Measurements from ENCODE around the gene B3GNT7.
"Not testable (repeated sequence)": the region's sequence is repeated elsewhere in the genome, so short reads cannot be mapped to it uniquely, and the experiment has no call there.

B3GNT7 gene

DNA sequence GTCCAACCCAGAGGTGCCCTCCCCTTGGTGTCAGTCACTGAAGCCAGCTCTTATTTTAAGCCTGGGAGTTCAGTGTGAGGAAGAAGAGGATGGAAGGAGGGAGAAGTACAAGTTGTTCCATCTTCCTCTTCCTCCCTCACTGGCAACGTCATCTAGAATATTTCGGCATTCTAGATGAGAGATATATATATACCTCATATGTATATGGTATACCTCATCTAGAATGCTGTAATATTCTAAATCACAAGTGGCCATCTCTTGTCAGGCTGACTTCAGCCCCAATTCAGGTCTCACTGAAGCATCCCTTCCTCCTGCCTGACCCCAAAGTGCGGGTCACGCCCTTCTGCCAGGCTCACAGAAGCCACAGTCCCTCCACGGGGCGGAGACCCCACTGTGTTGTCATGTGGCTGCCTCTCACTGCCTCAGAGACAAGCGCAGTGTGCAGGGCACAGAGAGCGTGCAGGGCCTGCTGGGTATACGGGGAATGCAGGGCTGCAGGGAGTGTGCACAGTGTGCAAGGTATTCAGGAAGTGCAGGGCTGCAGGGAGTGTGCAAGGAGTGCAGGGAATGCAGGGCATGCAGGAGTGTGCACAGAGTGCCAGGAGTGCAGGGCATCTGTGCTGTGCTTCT, 32.8 kb upstream of the B3GNT7 start:
- in situ Hi-C loops (cut with MboI; ENCODE audit: low pct_unique_long_range_greater_than_20kb, low sequenced_read_pairs), result no loop called here
- no peak for DNase-seq

DNA sequence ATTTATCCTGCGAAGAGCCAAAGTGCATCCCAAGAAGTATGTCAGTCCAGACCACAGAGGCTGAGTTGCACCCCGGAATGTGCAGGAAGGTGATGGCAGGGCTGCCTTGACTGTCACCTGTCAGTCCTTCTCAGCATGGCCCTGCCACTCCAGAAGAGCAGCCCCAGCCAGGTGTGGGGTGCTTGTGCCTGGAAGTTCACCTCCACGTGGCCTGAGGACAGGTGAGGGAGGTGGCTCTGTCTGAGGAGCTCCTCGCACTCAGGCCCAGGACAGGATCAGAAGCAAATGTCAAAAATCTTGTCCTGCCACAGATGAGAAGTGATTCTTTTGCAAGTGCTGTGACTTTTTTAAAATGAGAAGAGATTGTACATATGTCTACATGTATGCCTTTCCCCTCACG, 31.4 kb upstream of the B3GNT7 start:
- in situ Hi-C loops (cut with MboI; ENCODE audit: low pct_unique_long_range_greater_than_20kb, low sequenced_read_pairs), result no loop called here
- no peak for DNase-seq

DNA sequence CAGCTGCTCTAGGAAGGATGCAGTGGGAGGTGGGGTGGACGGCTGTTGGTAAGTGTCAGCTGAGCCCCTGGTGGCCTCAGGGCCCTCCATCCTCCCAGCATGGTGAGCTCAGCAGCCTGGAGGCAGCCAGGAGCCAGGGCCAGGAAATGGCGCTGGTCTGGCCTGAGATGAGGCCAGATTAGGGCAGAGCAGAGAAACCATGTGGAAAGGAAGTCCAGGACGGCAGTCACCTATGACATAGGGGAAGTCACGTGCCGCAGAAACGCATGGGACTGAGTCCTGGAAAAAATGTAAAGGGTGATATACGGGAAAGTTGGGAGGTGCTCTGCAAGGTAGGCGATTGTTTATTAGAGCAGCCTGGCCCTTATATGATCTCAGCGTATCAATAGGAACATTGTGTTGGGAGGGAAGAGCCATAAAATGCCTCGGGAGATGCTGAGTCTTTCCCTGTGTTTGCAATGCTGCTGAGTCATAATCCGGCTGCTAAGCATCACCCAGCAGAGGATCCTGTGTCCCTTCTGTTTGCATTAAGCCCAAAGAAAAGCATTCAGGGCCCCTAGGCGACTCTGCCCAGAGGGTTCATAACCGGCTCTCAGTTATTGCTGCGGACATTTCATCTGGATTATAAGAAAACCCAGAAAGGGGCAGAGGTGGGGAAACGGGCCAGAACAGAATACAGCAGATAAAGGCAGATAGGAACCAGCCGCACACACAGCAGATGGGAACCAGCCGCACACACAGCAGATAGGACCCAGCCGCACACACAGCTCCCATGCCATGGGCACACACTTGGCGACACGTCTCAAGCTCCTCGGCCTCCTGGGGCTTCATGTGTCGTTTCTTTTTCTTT, 30.3 kb upstream of the B3GNT7 start:
- peak; percentile 18 for DNase-seq
- in situ Hi-C loops (cut with MboI; ENCODE audit: low pct_unique_long_range_greater_than_20kb, low sequenced_read_pairs), result no loop called here

DNA sequence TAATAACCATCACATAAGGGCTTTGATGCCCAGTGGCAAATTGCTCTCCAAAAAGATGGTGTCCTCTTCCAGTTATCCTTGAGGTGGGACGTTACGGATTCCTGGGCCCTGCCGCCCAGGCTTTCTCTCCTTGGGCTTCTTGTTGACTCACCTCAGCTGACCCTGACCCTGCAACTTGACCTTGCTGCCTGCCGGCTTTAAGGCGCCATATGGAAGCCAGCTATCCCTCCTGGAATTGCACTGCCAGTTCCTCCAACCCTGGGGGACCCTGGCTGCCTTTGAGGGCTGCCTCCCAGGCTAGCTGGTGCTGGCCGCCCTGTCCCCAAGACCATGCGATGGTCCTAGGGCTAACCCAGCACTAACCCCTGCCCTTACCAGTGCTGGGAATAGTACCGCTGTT, 28.3 kb upstream of the B3GNT7 start:
- in situ Hi-C loops (cut with MboI; ENCODE audit: low pct_unique_long_range_greater_than_20kb, low sequenced_read_pairs), result no loop called here

DNA sequence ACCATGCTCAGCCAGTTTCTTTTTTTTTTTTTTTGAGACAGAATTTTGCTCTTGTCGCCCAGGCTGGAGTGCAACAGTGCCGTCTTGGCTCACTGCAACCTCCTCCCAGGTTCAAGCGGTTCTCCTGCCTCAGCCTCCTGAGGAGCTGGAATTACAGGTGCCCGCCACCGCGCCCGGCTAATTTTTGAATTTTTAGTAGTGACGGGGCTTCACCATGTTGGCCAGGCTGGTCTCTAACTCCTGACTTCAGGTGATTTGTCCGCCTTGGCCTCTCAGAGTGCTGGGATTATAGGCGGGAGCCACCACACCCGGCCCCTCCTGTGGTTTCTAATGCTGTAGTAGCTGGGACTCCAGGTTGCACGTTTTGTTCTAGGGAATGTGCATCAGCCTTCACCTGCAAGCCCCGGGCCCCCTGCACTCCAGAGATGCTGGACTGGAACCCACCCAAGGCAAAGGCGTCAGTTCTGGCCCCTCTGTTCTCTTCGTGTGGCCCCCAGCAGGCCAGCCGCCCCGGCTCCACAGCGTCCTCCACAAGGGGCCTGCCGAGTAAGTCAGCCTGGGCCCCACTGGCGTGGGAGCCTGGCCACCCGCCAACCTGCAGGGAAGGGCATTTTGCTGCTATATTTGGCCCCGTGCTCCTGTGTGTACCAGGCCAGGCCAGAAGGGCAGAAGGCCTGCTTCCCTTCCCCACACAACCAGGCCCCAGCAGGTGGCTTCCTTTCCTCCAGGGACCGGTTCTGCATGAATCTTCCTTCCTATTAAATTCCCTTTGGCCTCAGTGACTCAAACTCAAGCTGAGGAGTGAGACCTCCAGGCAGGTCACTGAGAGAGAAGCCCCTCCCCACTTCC, 25.7 kb upstream of the B3GNT7 start:
- in situ Hi-C loops (cut with MboI; ENCODE audit: low pct_unique_long_range_greater_than_20kb, low sequenced_read_pairs), result no loop called here
- no peak for DNase-seq

More for the DNA sequence above, 28.3 kb upstream of the B3GNT7 start:
- DNase-seq, result no peak

DNA sequence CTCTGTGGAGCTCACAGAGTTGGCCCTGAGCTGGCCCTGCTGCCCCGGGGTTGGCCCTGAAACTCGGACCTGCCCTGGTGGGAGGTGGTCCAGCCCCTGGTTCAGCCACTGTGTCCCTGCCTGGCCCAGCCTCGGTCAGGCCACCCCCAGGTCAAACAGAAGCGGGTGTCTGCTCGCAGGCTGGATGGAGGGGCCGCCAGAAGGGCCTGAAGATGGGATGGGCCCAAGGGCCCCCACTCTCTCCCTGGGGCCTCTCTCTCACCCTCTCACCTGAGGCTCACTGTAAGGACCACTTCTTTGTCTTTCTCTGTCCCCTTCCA, 25.1 kb upstream of the B3GNT7 start:
- in situ Hi-C loops (cut with MboI; ENCODE audit: low pct_unique_long_range_greater_than_20kb, low sequenced_read_pairs), result no loop called here
- no peak for DNase-seq

DNA sequence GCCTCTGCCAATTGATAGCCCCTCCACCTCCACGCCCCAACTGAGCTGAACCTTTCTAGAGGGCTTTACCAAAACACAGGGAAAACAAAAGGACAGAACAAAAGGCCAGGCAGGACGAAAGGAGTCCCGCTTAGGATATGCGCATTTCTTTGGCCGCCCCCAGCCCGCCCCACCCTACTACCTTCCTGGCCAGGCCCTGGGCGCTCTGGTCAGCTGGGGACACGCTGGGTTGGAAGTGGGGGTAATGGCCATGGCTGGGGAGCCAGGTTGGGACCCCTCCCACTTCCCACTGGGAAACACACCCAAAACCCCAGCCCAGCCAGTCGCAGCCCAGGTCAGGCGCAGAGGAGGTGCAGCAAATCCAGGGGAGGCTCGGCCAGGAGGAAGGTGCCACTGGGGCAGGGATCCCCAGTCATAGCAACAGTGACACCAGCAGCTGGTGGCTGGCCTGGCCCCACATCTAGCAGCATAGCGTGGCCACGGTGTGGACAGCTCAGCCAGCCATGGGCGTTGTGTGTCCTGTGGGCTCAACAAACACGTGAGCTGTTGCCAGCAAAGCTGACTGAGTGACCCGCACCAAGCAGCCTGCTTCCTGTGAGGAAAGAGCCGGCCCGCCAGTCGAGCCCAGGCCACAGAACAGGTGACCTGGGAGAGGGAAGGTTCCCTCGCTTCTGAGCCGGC, 24.6 kb upstream of the B3GNT7 start:
- in situ Hi-C loops (cut with MboI; ENCODE audit: low pct_unique_long_range_greater_than_20kb, low sequenced_read_pairs), result no loop called here
- DNase-seq, result no peak

DNA sequence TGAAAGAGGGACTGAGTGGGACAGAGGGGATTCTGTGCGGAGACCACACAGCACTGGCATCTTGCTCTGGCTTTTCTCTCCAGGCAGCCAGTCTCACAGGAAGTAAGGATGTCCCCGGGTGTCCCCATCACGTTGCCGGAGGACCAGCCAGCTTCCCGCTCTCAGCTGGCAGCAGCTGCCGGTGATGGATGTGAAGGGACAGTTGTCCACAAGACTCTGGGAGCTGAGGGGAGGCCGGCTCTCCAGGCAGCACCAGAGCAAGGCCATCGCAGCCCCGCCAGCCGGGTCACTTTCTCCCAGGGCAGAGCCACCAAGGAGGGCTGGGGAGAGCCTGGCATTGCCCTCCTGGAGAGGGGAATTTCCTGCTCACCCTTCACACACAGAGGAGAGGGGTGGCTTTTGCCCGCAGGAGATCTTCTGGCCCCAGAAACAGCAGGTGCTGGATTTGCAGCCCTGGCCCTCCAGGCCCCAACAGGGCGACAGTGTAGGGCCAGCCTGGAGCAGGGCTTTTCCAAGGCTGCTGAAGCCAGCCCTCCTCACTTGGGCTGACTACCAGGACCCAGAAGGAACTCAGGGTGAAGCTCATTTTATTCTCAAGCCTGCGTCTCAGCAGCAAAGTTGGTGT, 24.0 kb upstream of the B3GNT7 start:
- in situ Hi-C loops (cut with MboI; ENCODE audit: low pct_unique_long_range_greater_than_20kb, low sequenced_read_pairs), result no loop called here
- no peak for DNase-seq

DNA sequence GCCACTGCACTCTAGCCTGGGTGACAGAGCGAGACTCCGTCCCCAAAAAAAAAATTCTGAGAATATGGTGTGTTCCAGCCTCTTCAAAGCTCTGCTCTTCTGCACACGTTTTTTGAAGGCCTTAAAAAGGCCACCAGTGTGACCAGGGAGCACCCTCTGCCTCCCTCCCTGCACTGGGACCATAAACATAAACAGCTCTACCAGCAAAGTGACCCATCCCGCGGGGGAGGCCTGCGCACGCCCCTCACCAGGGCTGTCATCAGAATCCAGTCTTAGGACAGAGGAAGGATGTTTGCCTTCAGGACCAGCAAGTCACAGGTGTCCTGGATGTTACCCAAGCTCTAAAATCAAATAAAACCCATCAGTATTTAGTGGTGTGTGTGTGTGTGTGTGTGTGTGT, 23.2 kb upstream of the B3GNT7 start:
- in situ Hi-C loops (cut with MboI; ENCODE audit: low pct_unique_long_range_greater_than_20kb, low sequenced_read_pairs), result no loop called here
- no peak for DNase-seq

DNA sequence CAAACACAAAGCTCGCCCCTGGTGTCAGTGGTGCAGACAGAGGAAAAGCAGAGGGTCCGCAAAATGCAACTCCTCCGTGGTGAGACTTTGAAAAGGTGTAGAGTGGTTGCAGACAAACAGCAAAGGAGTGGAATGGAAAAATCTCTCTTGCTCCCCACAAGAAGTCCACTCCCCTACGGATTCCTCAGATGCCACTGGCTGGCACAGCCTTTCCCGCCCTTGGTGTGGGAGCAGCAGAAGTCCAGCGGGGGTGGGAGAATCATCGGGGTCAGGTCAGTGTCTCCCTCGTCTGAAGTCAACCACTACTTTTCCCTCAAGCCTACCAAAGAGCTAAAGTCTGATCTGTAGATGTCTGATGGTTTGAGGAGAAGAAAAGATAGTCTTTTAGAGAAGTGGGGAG, 22.3 kb upstream of the B3GNT7 start:
- in situ Hi-C loops (cut with MboI; ENCODE audit: low pct_unique_long_range_greater_than_20kb, low sequenced_read_pairs), result no loop called here
- DNase-seq, result no peak

DNA sequence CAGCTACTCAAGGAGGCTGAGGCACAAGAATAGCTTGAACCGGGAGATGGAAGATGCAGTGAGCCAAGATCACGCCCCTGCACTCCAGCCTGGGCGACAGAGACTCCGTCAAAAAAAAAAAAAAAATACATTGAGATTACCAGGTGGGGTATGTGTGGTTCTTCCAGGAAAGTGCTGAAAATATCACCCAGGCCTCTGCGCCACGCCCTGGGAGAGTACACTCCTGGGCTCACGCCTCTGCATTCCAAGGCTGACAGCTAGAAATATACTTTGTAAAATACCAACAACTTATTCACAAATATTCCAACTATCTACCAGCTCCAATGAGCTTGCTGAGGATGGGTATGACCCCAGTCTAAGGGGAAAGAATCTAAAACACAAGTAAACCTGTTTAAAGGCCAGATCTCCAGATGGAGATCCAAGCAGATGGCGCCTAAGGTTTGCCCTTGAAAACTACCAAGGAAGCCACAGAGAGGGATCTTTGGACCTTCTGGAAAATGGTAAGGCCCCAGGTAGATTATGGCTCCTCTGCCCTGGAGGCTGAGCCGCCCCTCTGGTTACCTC, 21.6 kb upstream of the B3GNT7 start:
- no peak for DNase-seq
- in situ Hi-C loops (cut with MboI; ENCODE audit: low pct_unique_long_range_greater_than_20kb, low sequenced_read_pairs), result no loop called here

DNA sequence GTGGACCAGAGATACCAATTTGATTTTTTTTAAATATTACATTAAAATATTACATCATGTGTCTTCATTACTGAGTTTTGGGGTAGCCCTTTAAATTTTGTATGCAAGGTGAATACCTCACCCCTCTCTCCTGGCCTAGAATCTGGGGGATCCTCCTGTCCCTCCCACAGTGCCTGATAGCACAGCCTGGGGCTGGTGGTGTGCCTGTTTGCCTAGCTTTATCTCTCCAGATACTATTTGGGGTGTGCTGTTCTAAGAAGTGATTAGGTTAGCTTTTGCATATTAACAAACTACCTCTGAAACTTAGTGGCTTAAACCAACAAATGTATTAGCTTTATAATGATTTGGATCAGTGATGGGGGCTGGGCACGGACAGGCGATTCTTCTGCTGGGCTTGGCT, 20.7 kb upstream of the B3GNT7 start:
- DNase-seq, result no peak
- in situ Hi-C loops (cut with MboI; ENCODE audit: low pct_unique_long_range_greater_than_20kb, low sequenced_read_pairs), result no loop called here

DNA sequence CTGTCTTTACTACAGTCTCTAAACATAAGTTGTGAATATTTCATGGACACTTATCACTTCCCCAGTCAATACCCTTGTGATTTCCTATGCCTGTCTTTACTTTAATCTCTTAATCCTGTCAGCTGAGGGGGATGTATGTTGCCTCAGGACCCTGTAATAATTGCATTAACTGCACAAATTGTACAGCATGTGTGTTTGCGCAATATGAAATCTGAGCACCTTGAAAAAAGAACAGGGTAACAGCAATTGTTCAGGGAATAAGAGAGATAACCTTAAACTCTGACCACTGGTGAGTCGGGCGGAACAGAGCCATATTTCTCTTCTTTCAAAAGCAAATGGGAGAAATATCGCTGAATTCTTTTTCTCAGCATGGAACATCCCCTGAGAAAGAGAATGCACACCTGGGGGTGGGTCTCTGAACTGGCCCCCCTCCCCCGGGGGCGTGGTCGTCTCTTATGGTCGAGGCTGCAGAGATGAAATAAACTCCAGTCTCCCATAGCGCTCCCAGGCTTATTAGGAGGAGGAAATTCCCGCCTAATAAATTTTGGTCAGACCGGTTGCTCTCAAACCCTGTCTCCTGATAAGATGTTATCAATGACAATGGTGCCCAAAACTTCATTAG, 19.4 kb upstream of the B3GNT7 start:
- DNase-seq, result not testable (repeated sequence)

DNA sequence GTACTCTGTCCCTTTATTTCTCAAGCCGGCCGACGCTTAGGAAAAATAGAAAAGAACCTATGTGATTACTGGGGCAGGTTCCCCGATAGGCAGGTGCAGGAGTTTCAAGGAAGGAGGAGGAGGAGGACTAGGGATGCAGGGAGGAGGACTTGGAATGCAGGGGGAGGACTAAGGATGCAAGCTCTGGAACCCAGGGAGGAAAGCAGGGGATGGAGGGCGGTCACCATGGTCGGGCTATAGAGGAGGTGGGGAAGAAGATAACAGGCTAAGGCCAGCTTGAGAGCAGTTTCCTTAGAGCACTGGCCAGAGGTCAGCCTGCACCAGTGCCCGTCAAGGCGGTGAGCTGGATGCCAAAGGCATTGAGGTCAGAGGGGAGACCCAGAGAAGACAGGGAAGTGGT, 18.7 kb upstream of the B3GNT7 start:
- in situ Hi-C loops (cut with MboI; ENCODE audit: low pct_unique_long_range_greater_than_20kb, low sequenced_read_pairs), result no loop called here
- no peak for DNase-seq

More for the DNA sequence above, 19.4 kb upstream of the B3GNT7 start:
- in situ Hi-C loops (cut with MboI; ENCODE audit: low pct_unique_long_range_greater_than_20kb, low sequenced_read_pairs), result not testable (repeated sequence)

DNA sequence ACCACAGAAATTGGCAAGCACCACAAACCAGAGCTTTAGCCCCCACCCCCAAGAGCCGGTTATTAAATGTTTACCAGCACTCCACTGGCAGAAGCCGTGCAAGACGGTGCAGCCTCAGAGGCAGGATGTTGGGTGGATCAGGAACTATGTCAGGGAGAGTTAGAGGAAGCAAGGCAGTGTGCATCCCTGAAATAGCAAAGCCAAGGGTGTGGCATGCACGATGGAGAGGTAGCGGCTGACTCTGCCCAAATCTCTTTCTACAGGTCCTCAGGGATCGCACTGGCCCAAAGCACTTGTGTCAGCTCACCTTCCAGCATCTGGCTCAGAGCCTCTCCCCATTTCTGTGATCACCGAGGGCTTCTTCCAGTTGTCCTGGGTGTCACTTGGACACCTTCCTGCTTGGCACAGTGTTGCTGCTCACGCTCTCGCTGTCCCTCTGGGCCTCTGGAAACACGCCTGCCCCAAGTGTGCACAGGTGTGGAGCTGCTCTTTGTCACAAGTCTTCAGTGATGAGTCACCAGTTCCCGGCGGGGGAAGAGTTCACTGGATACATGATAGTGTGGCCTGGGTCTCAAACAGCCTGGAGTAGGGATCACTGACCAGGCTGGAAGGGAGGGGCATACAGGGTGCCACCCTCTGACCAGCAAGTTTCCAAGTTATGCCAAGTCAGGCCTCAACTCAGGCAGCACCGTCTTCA, 17.3 kb upstream of the B3GNT7 start:
- no peak for DNase-seq
- in situ Hi-C loops (cut with MboI; ENCODE audit: low pct_unique_long_range_greater_than_20kb, low sequenced_read_pairs), result no loop called here

DNA sequence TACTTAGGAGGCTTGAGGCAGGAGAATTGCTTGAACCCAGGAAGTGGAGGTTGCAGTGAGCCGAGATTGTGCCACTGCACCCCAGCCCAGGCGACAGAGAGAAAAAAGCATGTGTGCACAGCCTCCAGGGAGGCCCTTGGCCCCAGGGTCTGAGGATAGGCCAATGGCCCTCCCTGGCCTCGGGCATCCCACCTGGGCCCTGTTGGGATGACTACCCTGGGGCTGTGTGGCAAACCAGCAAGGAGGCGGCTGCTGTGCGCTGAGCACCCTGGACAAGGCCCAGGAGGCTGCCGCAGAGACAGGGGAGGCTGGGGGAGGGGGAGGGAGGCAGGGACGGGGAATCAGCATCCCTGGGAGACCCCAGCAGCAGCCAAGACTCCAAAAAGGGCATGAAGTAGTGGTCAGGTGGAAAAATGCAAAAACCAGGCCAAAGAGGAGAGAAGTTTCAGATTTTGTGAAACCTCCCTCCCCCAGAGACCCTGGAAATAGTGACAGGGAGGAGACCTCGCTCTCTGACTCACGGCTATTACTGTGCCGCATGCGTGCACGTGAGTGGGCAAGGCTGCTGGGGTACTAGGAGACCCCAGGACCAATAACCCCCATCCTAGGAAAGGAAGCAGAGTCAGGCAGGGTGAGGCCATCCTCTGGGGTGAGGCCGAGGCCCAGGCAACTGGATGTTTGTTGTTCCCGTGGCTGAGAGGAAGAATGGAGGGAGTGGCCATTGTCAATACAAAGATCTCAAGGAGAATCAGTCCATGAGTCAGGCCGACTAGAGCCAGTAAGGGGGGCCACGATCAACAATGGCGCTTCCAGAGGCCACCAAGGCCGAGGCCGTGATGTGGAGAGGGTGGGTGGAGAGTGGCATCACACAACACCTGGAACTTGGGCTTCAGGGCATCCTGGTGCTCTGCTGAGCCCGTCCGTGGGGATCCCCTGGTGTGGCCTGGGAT, 16.0 kb upstream of the B3GNT7 start:
- no peak for DNase-seq
- in situ Hi-C loops (cut with MboI; ENCODE audit: low pct_unique_long_range_greater_than_20kb, low sequenced_read_pairs), result no loop called here

DNA sequence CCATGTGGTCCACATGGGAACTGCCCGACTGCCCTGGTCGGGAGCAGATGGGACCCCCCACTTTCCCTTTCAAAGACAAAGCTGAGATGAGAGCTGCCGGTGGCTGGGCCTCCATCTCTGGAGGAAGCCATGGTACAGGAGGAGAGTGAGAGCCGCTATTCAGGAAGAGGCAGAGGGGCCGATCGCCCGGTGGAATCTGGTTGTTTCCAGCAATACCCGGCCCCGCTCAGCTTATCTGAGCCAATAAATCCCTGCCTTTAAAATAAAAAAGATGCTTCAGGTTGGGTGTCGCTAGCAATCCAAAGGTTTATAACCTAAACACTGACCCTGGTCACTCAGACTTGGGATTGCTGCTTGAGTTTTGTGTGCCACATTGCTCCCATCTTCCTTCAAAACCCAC, 15.2 kb upstream of the B3GNT7 start:
- in situ Hi-C loops (cut with MboI; ENCODE audit: low pct_unique_long_range_greater_than_20kb, low sequenced_read_pairs), result no loop called here
- no peak for DNase-seq
